SU-DHL-6 (cell line): Measurements from ENCODE around the gene SF3B4.

Experiments
- H2AFZ ChIP-seq: fragments of 200-600 bp; sonication (generic); 2 replicates; pipeline ENCODE4 v1.6.1; 2014; ENCODE audit warnings: low read depth, mild to moderate bottlenecking, moderate library complexity, mixed read lengths, antibody characterized with exemption, low read length; ENCODE audit not compliant: severe bottlenecking
- H3F3A ChIP-seq: fragments of 200-600 bp; shearing (Covaris generic); 2 replicates; pipeline ENCODE4 v1.6.0; 2016; ENCODE audit warnings: antibody characterized with exemption, mild to moderate bottlenecking; ENCODE audit not compliant: insufficient read depth
- H3K27ac ChIP-seq: fragments of 200-600 bp; sonication (generic); 2 replicates; pipeline ENCODE4 v1.5.1; 2016; ENCODE audit warnings: low read depth, mild to moderate bottlenecking, low read length, moderate library complexity, mixed read lengths
- H3K27me3 ChIP-seq: fragments of 200-600 bp; sonication (generic), shearing (Covaris generic); 2 replicates; pipeline ENCODE4 v1.6.0; 2014; ENCODE audit warnings: mild to moderate bottlenecking, low read length
- H3K36me3 ChIP-seq: fragments of 200-600 bp; sonication (generic); 2 replicates; pipeline ENCODE4 v1.6.1; 2014; ENCODE audit warnings: mild to moderate bottlenecking, low read length, mixed read lengths
- H3K4me2 ChIP-seq: fragments of 300-600, 200-600 bp; shearing (Covaris generic), sonication (generic); 2 replicates; pipeline ENCODE4 v1.6.0; 2014; ENCODE audit warnings: low read length, low read depth, mild to moderate bottlenecking; ENCODE audit not compliant: poor library complexity, severe bottlenecking
- H3K4me3 ChIP-seq: fragments of 200-600 bp; sonication (generic); 2 replicates; pipeline ENCODE4 v1.5.1; 2014; ENCODE audit warnings: antibody characterized with exemption, low read length, mild to moderate bottlenecking, mixed read lengths; ENCODE audit not compliant: insufficient read depth, poor library complexity, severe bottlenecking
- H3K79me2 ChIP-seq: fragments of 200-600 bp; sonication (generic); 2 replicates; pipeline ENCODE4 v1.6.1; 2014; ENCODE audit warnings: mild to moderate bottlenecking, low read length, moderate library complexity; ENCODE audit not compliant: insufficient read depth
- H3K9ac ChIP-seq: fragments of 200-600 bp; sonication (generic); 2 replicates; pipeline ENCODE4 v1.7.0; 2014; ENCODE audit warnings: mild to moderate bottlenecking, low read length
- H3K9me2 ChIP-seq: fragments of 200-600 bp; sonication (generic); replicated peaks from 2 replicates; pipeline ENCODE4 v1.6.1; 2014; ENCODE audit warnings: low read length; ENCODE audit not compliant: insufficient read depth
- H3K9me3 ChIP-seq: fragments of 200-600 bp; sonication (generic); 2 replicates; pipeline ENCODE4 v1.6.1; 2014; ENCODE audit warnings: low read length, mixed read lengths; ENCODE audit not compliant: insufficient read depth
- H4K20me1 ChIP-seq: fragments of 200-600 bp; sonication (generic); 2 replicates; pipeline ENCODE4 v1.6.1; 2014; ENCODE audit warnings: low read depth, mild to moderate bottlenecking, antibody characterized with exemption, low read length, moderate library complexity, mixed read lengths
- CTCF ChIP-seq: fragments of 200-600 bp; sonication (generic); IDR thresholded peaks from one replicate; pipeline ENCODE4 v1.5.1; 2017; ENCODE audit warnings: antibody characterized with exemption, mild to moderate bottlenecking, low read length, moderate library complexity; ENCODE audit not compliant: insufficient read depth, poor library complexity, severe bottlenecking
- EZH2phosphoT487 ChIP-seq: fragments of 200-600 bp; sonication (generic), shearing (Covaris generic); conservative IDR thresholded peaks from 2 replicates; pipeline ENCODE4 v1.6.1; 2018; ENCODE audit warnings: mild to moderate bottlenecking, antibody characterized with exemption, low read length, moderate library complexity, mixed read lengths

The SF3B4 gene

DNA sequence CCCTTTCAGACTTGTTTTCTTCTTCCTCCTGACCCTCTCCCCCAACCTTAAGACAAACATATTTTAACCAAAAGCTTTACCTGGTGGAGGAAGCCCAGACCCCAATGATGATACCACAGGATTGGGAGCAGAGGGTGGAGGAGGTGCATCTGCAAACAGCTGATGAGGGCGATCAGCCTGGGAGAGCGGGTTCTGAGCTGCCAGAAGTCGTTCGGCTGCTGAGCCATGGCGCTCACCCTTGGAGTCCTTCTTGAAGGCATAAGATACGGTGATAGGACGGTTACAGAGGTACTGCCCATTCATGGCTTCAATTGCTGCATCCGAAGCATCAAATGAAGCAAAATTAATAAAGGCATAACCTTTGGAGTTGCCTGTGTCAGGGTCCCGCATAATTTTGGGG, 1.3 kb downstream of the SF3B4 start:
- Histone ChIP-seq H3K9me3 (no peaks in the 10 kb centered on the region), H3K27me3 (no peaks in the 10 kb centered on the region), H3K36me3 (peaks cover 16% of the 10 kb centered on the region), H3K27ac (no peak overlapping the region), H3F3A (peaks cover 5% of the 10 kb centered on the region; the same call in 1 of the 2 replicates), H3K79me2 (peaks cover 16% of the 10 kb centered on the region), H3K9me2 (no peaks in the 10 kb centered on the region), H3K9ac (peak overlapping the region; percentile 71; the same call in 1 of the 2 replicates), H3K4me3 (peak overlapping the region; percentile 93), H2AFZ (no peak overlapping the region), H3K4me2 (peak overlapping the region; percentile 83), H4K20me1 (no peaks in the 10 kb centered on the region)
- no peak for TF ChIP-seq EZH2phosphoT487
- no peak for TF ChIP-seq CTCF

GRCh38 chr1:149925751-149926150, 1.9 kb downstream of the SF3B4 start:
- Histone ChIP-seq H3K4me3 (no peak overlapping the region), H3K9ac (no peak overlapping the region), H2AFZ (no peak overlapping the region), H4K20me1 (no peaks in the 10 kb centered on the region), H3K36me3 (peaks cover 16% of the 10 kb centered on the region), H3K4me2 (peak overlapping the region; percentile 83), H3K9me2 (no peaks in the 10 kb centered on the region), H3F3A (peaks cover 5% of the 10 kb centered on the region; the same call in 1 of the 2 replicates), H3K27me3 (no peaks in the 10 kb centered on the region), H3K79me2 (peaks cover 16% of the 10 kb centered on the region), H3K27ac (no peak overlapping the region), H3K9me3 (no peaks in the 10 kb centered on the region)
- TF ChIP-seq CTCF: no peak
- no peak for TF ChIP-seq EZH2phosphoT487

DNA sequence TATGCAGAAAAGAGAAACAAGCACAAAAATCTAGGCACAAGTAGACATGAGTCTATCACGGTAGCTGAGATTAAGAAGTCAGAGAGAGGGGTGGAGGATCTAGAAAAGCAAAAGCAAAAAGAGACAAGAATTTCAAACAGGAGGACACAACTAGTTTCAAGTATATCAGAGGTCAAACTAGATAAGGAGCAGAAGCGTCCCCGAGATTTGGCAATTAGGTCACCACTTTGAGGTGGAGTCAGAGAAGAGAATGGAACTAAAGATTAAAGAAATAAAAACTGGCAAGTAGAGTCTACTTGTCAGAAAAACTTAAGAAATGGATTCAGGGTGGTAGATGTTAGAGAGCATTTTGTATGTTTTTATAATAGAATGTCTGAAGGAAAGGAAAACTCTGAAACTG, 2.3 kb downstream of the SF3B4 start:
- no peak overlapping the region for H3K4me2 ChIP-seq
- TF ChIP-seq EZH2phosphoT487: no peak
- H3K27ac ChIP-seq: no peak overlapping the region
- no peaks in the 10 kb centered on the region for H3K9me2 ChIP-seq
- no peaks in the 10 kb centered on the region for H4K20me1 ChIP-seq
- H3K9me3 ChIP-seq: no peaks in the 10 kb centered on the region
- no peak overlapping the region for H3K9ac ChIP-seq
- peaks cover 16% of the 10 kb centered on the region for H3K79me2 ChIP-seq
- H3F3A ChIP-seq: peaks cover 6% of the 10 kb centered on the region; the same call in 1 of the 2 replicates
- H3K36me3 ChIP-seq: peaks cover 16% of the 10 kb centered on the region
- no peaks in the 10 kb centered on the region for H3K27me3 ChIP-seq
- H3K4me3 ChIP-seq: no peak overlapping the region
- H2AFZ ChIP-seq: no peak overlapping the region

DNA sequence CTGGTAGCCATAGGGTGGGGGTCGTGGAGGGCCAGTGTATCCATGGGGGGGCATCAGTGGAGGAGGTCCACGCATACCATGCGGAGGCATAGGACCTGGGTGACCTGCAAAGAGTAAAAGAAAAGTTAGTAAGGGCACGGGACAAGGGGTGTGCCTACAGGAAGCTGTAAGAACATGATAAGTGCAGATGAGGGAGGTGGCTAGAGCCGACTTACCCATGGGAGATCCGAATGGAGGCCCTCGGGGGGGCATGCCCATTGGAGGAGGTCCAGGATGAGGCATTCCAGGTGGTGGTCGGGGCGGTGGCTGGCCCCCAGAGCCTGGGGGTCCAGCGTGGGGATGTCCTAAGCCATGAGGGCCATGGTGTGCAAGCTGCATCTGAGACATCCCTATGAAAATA, 4.0 kb downstream of the SF3B4 start:
- no peaks in the 10 kb centered on the region for H3K9me2 ChIP-seq
- no peaks in the 10 kb centered on the region for H3K27me3 ChIP-seq
- no peak overlapping the region for H3K9ac ChIP-seq
- H3K4me3 ChIP-seq: no peak overlapping the region
- H3K9me3 ChIP-seq: no peaks in the 10 kb centered on the region
- H3K4me2 ChIP-seq: no peak overlapping the region
- peaks cover 16% of the 10 kb centered on the region for H3K79me2 ChIP-seq
- H4K20me1 ChIP-seq: no peaks in the 10 kb centered on the region
- peaks cover 3% of the 10 kb centered on the region; the same call in 1 of the 2 replicates for H3F3A ChIP-seq
- H2AFZ ChIP-seq: no peak overlapping the region
- TF ChIP-seq CTCF (no peak), EZH2phosphoT487 (no peak)
- H3K27ac ChIP-seq: no peak overlapping the region
- peaks cover 16% of the 10 kb centered on the region for H3K36me3 ChIP-seq
